Medulla oblongata (tissue), 1 donor: Measurements from ENCODE around the gene TAS2R46.
"Not testable (repeated sequence)": the region's sequence is repeated elsewhere in the genome, so short reads cannot be mapped to it uniquely, and the experiment has no call there.

ENCODE experiments used
- DNase-seq: peaks from one replicate; pipeline ENCODE4 v3.0.0-alpha.2; 2015; ENCODE audit errors: extremely low spot score

The TAS2R46 gene, protein sequence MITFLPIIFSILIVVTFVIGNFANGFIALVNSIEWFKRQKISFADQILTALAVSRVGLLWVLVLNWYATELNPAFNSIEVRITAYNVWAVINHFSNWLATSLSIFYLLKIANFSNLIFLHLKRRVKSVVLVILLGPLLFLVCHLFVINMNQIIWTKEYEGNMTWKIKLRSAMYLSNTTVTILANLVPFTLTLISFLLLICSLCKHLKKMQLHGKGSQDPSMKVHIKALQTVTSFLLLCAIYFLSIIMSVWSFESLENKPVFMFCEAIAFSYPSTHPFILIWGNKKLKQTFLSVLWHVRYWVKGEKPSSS

DNA sequence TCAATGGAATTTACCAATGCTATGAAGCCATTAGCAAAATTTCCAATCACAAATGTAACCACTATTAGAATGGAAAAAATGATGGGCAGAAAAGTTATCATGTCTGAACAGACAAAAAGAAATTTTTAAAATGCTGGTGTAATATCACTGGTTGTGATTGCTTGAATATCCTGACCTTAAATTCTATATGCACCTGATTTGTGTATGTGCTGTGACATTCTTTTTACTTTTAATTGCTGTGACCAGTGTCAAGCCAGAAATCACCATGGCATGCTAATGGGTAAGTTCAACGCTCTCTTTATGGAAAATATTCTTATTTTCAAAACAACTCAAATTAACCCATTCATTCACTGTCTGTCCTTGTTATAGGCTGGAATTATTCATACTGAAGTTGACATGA is at the start of gene TAS2R46:
TSS of gene TAS2R46 (minus strand) at position 101 of the 400 bp plus-strand sequence. CDS start at position 101, 0 bp downstream.
- DNase-seq, result not testable (repeated sequence)

DNA sequence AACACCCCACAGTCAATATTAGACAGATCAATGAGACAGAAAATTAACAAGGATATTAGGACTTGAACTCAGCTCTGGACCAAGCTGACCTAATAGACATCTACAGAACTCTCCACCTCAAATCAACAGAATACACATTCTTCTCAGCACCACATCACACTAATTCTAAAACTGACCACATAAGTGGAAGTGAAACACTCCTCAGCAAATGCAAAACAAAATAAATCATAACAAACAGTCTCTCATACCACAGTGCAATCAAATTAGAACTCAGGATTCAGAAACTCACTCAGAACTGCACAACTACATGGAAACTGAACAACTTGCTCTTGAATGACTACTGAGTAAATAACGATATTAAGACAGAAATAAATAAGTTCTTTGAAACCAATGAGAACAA is 49.1 kb upstream of the TAS2R46 start:
- not testable (repeated sequence) for DNase-seq

GRCh38 chr12:11108862-11109261 is 46.8 kb upstream of the TAS2R46 start:
- no peak for DNase-seq

DNA sequence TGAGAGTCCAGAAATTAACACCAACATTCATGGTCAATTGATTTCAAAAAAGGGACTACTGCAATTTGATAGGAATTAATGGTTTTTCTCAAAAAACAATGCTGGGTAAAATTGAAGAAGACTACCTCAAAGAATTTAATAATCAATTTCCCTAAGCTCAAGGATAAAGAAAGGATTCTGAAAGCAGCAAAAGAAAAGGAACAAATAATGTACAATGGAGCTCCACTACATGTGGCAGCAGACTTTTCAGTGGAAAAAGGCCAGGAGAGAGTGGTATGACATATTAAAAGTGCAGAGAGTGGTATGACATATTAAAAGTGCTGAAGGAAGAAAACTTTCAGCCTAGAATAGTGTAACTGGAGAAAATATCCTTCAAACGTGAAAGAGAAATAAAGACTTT is 45.6 kb upstream of the TAS2R46 start:
- DNase-seq, result no peak

DNA sequence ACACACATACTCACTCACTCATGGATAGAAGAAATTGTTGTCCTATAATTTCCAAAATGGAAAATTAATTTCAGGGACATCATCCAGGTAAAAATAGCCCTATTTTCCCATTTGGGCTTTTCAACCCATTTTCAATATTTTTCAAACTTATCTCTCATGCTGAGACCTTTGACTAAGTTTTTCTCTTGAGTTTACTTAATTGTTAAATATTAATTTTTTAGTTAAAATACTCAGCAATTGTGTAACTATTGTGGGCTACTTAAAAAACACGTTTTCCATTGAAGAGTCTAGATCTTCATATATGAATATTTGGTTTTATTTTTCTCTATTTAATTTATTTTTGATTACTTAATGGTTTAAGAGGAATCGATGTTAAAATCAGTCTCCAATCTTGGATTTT is 44.2 kb upstream of the TAS2R46 start:
- DNase-seq, result no peak

DNA sequence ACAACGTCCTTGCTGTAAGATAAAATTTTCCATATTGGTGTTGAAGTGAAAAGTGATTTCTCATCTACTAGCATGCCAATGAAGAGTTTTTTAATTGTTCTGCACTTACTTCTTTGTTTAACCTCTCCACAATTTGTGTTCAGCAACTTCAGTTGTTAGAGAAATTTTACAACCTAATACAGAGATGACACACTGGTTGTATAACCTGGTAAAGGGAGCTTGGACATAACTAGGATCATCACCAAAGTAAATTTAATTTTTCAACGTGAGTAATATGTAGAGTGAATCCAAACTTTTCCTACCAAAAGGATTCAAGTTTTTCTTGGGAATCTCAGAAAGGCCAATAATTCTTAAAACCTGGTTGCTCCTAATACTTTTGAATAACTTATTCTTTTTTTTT is 43.5 kb upstream of the TAS2R46 start:
- DNase-seq, result no peak

- not testable (repeated sequence) for DNase-seq
Observed at GRCh38 chr12:11094910-11095309, 32.8 kb upstream of the TAS2R46 start.

DNA sequence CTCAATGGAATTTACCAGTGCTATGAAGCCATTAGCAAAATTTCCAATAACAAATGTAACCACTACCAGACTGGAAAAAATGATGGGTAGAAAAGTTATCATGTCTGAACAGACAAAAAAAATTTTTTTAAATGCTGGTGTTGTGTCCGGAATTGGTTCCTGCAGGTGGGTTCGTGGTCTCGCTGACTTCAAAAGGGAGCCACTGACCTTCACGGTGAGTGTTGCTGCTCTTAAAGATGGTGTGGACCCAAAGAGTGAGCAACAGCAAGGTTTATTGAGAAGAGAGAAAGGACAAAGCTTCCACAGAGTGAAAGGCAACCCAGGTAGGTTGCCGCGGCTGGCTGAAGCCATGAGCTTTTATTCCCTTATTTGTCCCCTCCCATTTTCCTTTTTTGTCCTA is 30.0 kb upstream of the TAS2R46 start, which contains the start of gene TAS2R43:
TSS of gene TAS2R43 (minus strand) at position 186 of the 400 bp plus-strand sequence. CDS start at position 102, 84 bp downstream.
- DNase-seq, result no peak

DNA sequence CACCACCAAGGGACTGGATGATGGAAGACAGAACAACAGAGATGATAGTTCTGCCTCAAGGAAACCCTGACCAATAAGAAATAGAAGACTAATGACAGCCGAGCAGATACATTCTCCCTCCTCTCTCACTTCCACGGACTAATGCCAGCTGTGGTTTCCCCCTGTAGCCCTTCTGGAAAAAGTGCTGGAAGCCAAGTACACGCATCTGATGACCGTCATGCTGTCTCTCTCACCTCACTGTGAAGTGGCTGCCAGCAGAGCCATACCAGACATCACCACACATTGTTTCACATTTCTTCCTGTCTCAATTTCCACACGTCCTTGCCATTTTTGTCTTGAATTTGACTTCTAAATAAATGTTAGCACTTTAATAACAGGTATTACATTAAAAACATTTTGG is 27.2 kb upstream of the TAS2R46 start:
- DNase-seq, result no peak

DNA sequence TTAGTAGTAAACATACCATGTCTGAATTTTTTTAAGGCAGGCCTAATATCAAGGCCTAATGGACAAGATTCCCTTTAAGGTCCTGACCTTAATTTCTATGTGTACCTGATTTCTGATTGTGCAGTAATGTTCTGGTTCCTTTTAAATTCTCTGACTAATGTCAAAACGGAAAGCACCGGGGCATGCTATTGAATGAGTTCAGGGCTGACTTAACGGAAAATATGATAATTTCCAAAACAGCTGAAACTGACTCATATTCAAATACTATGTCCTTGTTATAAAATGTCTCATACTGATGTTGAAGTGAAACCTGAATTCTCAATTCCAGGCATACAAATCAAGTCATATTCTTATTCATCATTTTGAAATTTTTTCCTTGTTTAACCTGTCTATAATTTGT is 23.3 kb upstream of the TAS2R46 start:
- DNase-seq, result no peak

DNA sequence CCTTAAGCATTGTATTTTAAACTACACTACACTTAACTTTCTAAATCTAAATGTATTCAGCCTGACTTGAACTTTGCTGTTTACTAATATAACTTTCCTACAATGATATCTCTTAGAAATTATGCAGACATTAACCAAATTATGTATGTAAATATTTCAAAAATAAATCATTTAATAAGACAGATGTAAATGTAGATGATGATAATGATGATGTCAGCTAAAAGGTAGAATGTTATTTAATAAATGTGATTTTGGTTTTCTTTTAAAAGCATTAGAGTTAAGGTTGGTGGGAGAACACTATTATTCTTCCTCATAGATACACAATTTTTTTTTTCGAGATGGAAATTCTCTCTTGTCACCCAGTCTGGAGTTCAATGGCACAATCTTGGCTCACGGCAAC is 19.9 kb upstream of the TAS2R46 start:
- no peak for DNase-seq

DNA sequence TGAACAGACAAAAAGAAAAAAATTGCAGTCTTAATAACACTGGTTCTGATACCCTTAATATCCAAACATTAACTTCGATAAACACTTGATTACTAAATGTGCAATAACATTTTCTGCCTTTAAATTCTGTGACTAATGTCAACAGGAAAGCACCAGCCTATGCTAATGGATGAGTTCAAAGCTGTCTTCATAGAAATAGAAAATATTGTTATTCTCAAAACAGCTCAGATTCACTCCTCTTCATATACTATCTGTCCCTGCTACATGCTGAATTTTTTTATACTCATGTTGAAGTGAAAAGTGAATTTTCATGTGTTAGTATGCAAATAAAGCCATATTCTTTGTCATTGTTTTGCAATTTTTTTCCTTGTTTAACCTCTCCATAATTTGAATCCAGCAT is 16.2 kb upstream of the TAS2R46 start:
- no peak for DNase-seq

- peak; percentile 1 for DNase-seq
Observed at GRCh38 chr12:11075642-11076041, 13.5 kb upstream of the TAS2R46 start.

- DNase-seq, result peak; percentile 1
Observed at GRCh38 chr12:11071414-11071813, 9.3 kb upstream of the TAS2R46 start.

- no peak for DNase-seq
Observed at GRCh38 chr12:11070999-11071398, 8.9 kb upstream of the TAS2R46 start.

- DNase-seq, result peak; percentile 1
Observed at GRCh38 chr12:11069854-11070365, 7.8 kb upstream of the TAS2R46 start.

- peak; percentile 80 for DNase-seq
Observed at GRCh38 chr12:11067514-11067913, 5.4 kb upstream of the TAS2R46 start.

DNA sequence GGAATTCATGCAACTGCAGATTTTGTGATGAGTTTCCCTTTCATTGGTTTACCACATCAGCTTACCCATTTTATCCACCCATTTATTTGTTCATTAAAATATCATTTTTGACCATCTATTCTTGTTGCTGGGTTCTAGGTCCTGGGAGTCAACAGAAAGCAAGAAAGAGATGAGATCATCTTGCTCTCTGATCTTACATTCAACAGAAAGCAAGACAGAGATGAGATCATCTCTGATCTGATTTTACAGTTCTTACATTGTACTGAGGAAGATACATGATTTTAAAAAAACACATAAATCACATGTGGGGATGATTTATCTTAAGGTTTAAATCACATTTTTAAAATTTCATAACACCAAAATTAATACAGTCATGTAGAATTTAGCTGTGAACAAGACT is 2.3 kb downstream of the TAS2R46 start:
- no peak for DNase-seq

GRCh38 chr12:11059041-11059440 is 3.1 kb downstream of the TAS2R46 start:
- no peak for DNase-seq

- DNase-seq, result no peak
Observed at GRCh38 chr12:11055306-11055705, 6.8 kb downstream of the TAS2R46 start.

DNA sequence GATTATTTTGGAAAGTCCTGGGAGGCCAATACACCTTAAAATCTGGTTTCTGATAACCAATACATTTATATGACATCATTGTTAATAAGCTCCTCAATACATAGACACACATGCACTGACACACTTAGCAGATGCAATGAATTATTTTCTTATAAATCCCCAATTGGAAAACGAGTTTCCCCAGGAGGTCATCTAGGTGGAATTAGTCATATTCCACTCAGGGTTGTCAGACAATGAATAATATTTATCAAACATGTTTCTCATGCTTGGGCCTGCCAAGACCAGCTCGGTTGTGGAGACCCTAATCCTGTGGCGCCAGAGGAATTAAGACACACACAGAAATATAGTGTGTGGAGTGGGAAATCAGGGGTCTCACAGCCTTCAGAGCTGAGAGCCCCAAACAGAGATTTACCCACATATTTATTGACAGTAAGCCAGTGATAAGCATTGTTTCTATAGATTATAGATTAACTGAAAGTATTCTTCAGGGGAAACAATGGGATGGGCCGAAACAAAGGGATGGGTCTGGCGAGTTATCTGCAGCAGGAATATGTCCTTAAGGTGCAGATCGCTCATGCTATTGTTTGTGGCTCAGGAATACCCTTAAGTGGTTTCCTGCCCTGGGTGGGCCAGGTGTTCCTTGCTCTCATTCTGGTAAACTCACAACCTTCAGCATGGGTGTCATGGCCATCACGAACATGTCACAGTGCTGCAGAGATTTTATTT is 12.1 kb downstream of the TAS2R46 start:
- DNase-seq, result not testable (repeated sequence)

DNA sequence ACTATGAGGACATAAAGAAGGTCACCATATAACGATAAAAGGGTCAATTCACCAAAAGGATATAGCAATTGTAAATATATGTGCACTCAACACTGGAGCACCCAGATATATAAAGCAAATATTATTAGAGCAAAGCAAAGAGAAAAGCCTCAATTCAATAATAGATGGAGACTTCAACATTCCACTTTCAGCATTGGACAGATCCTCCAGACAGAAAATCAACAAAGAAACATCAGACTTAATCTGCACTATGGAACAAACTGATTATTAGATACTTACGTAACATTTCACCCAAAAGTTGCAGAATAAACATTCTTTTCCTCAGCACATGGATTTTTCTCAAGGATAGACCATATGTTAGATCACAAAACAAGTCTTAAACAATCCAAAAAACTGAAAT is 20.7 kb downstream of the TAS2R46 start:
- DNase-seq, result not testable (repeated sequence)

GRCh38 chr12:11040162-11040561 is 21.9 kb downstream of the TAS2R46 start:
- no peak for DNase-seq
